SK-N-SH treated with all-trans-retinoic acid at 6 μM for 48 hours (cell line): Measurements from ENCODE around the gene HDGFL3.

Source experiments
- ATAC-seq: fragments of 200-7000 bp; cut with Tn5 transposase; 3 replicates; pipeline ENCODE4 v1.9.1; 2020; ENCODE audit warnings: mild to moderate bottlenecking, moderate library complexity
- ARNTL ChIP-seq: fragments of 450-650 bp; formaldehyde crosslinking; IDR thresholded peaks from 2 replicates; pipeline ENCODE4 v1.5.0; 2020; ENCODE audit warnings: low read depth, mild to moderate bottlenecking, moderate library complexity, borderline replicate concordance
- BACH2 ChIP-seq: fragments of 250-450 bp; sonication (Bioruptor Pico); IDR thresholded peaks from 2 replicates; pipeline ENCODE4 v1.9.0; 2021; ENCODE audit warnings: mild to moderate bottlenecking, borderline replicate concordance
- CREB5 ChIP-seq: fragments of 250-450 bp; sonication (Bioruptor Pico); IDR thresholded peaks from 2 replicates; pipeline ENCODE4 v1.5.1; 2020; ENCODE audit warnings: low read depth, mild to moderate bottlenecking, moderate library complexity
- CSDC2 ChIP-seq: fragments of 250-450 bp; sonication (Bioruptor Pico); IDR thresholded peaks from 2 replicates; pipeline ENCODE4 v1.5.0; 2020; ENCODE audit warnings: mild to moderate bottlenecking, moderate library complexity
- CSRNP3 ChIP-seq: fragments of 250-450 bp; sonication (Bioruptor Pico); IDR thresholded peaks from 2 replicates; pipeline ENCODE4 v1.5.1; 2021; ENCODE audit warnings: mild to moderate bottlenecking, moderate library complexity
- GLIS3 ChIP-seq: fragments of 250-450 bp; sonication (Bioruptor Pico); IDR thresholded peaks from 2 replicates; pipeline ENCODE4 v1.5.0; 2020; ENCODE audit warnings: mild to moderate bottlenecking, moderate library complexity
- OSR1 ChIP-seq: fragments of 250-450 bp; sonication (Bioruptor Pico); IDR thresholded peaks from 2 replicates; pipeline ENCODE4 v1.8.0; 2022; ENCODE audit warnings: moderate library complexity, mild to moderate bottlenecking, inconsistent platforms
- PATZ1 ChIP-seq: fragments of 250-450 bp; sonication (Bioruptor Pico); IDR thresholded peaks from 2 replicates; pipeline ENCODE4 v1.8.0; 2020; ENCODE audit warnings: mild to moderate bottlenecking, moderate library complexity, borderline replicate concordance
- POU6F1 ChIP-seq: fragments of 250-450 bp; sonication (Bioruptor Pico); IDR thresholded peaks from 2 replicates; pipeline ENCODE4 v1.8.0; 2021; ENCODE audit warnings: low read depth, mild to moderate bottlenecking, moderate library complexity, borderline replicate concordance
- PPARA ChIP-seq: fragments of 250-450 bp; sonication (Bioruptor Pico); IDR thresholded peaks from 2 replicates; pipeline ENCODE4 v1.5.0; 2020; ENCODE audit warnings: mild to moderate bottlenecking, borderline replicate concordance
- RARB ChIP-seq: fragments of 250-450 bp; sonication (Bioruptor Pico); IDR thresholded peaks from 2 replicates; pipeline ENCODE4 v1.8.0; 2021; ENCODE audit warnings: mild to moderate bottlenecking, moderate library complexity
- SNAI2 ChIP-seq: fragments of 250-450 bp; sonication (Bioruptor Pico); IDR thresholded peaks from 2 replicates; pipeline ENCODE4 v1.5.0; 2020; ENCODE audit warnings: mild to moderate bottlenecking, moderate library complexity
- TOX ChIP-seq: fragments of 250-450 bp; sonication (Bioruptor Pico); IDR thresholded peaks from 2 replicates; pipeline ENCODE4 v1.8.0; 2021; ENCODE audit warnings: mild to moderate bottlenecking, moderate library complexity, borderline replicate concordance
- TSHZ2 ChIP-seq: fragments of 250-450 bp; sonication (Bioruptor Pico); IDR thresholded peaks from 2 replicates; pipeline ENCODE4 v1.5.0; 2020; ENCODE audit warnings: mild to moderate bottlenecking, moderate library complexity
- ZC3H10 ChIP-seq: fragments of 250-450 bp; sonication (Bioruptor Pico); IDR thresholded peaks from 2 replicates; pipeline ENCODE4 v1.5.1; 2021; ENCODE audit warnings: mild to moderate bottlenecking, moderate library complexity
- ZFP3 ChIP-seq: fragments of 250-450 bp; sonication (Bioruptor Pico); IDR thresholded peaks from 2 replicates; pipeline ENCODE4 v1.5.0; 2020; ENCODE audit warnings: mild to moderate bottlenecking, moderate library complexity
- ZFP30 ChIP-seq: fragments of 450-650 bp; formaldehyde crosslinking; IDR thresholded peaks from 2 replicates; pipeline ENCODE4 v1.5.0; 2022; ENCODE audit warnings: mild to moderate bottlenecking, moderate library complexity
- ZNF565 ChIP-seq: fragments of 450-650 bp; formaldehyde crosslinking; conservative IDR thresholded peaks from 2 replicates; pipeline ENCODE4 v1.5.0; 2020; ENCODE audit warnings: low read depth, mild to moderate bottlenecking, moderate library complexity
- ZNF70 ChIP-seq: fragments of 450-650 bp; formaldehyde crosslinking; IDR thresholded peaks from 2 replicates; pipeline ENCODE4 v1.5.0; 2020; ENCODE audit warnings: mild to moderate bottlenecking, moderate library complexity
- ZNF8 ChIP-seq: fragments of 450-650 bp; formaldehyde crosslinking; IDR thresholded peaks from 2 replicates; pipeline ENCODE4 v1.5.0; 2020; ENCODE audit warnings: mild to moderate bottlenecking, moderate library complexity

Gene HDGFL3

GRCh38 chr15:83104141-83104540 lies 103.5 kb downstream of the HDGFL3 start:
- no peak for TF ChIP-seq PPARA (CRISPR knock-in tag)
- TF ChIP-seq BACH2 (CRISPR knock-in tag) = no peak
- no peak for TF ChIP-seq ZC3H10 (CRISPR knock-in tag)
- TF ChIP-seq OSR1 (CRISPR knock-in tag) = no peak
- no peak for TF ChIP-seq SNAI2 (CRISPR knock-in tag)
- no peak for TF ChIP-seq CSRNP3 (CRISPR knock-in tag)
- no peak for TF ChIP-seq ZNF8 (CRISPR knock-in tag)
- TF ChIP-seq RARB (CRISPR knock-in tag) = no peak
- TF ChIP-seq ZFP30 (CRISPR knock-in tag) = no peak
- no peak for TF ChIP-seq PATZ1 (CRISPR knock-in tag)
- TF ChIP-seq POU6F1 (CRISPR knock-in tag) = no peak
- no peak for TF ChIP-seq ZFP3 (CRISPR knock-in tag)
- no peak for TF ChIP-seq CREB5
- no peak for TF ChIP-seq ZNF70 (CRISPR knock-in tag)
- TF ChIP-seq ZNF565 = no peak
- no peak for TF ChIP-seq TOX (CRISPR knock-in tag)
- no peak for TF ChIP-seq TSHZ2 (CRISPR knock-in tag)
- no peak for TF ChIP-seq CSDC2 (CRISPR knock-in tag)
- no peak for TF ChIP-seq ARNTL (CRISPR knock-in tag)
- no peak for ATAC-seq

GRCh38 chr15:83102346-83102745 lies 105.3 kb downstream of the HDGFL3 start:
- TF ChIP-seq PATZ1 (CRISPR knock-in tag) (no peak), SNAI2 (CRISPR knock-in tag) (no peak)
- TF ChIP-seq, all 23 proteins: peak for 0
- no peak for ATAC-seq

- ATAC-seq = no peak
- TF ChIP-seq GLIS3 (CRISPR knock-in tag) = no peak
- no peak for TF ChIP-seq ZFP30 (CRISPR knock-in tag)
- TF ChIP-seq BACH2 (CRISPR knock-in tag) = no peak
- no peak for TF ChIP-seq TOX (CRISPR knock-in tag)
- TF ChIP-seq CREB5 = no peak
- TF ChIP-seq ZFP3 (CRISPR knock-in tag) = no peak
- no peak for TF ChIP-seq OSR1 (CRISPR knock-in tag)
- no peak for TF ChIP-seq CSRNP3 (CRISPR knock-in tag)
- no peak for TF ChIP-seq SNAI2 (CRISPR knock-in tag)
- no peak for TF ChIP-seq ARNTL (CRISPR knock-in tag)
Measured at GRCh38 chr15:83100097-83100646, 107.5 kb downstream of the HDGFL3 start.
